Tibial artery (tissue), 4 donors: Measurements from ENCODE around the gene ZNF441.

Experiments used
- DNase-seq, 2 donors: peaks; one replicate each; pipeline ENCODE4 v3.0.0-alpha.2; 2019
- H3K27ac ChIP-seq, 2 donors: fragments of 200-600 bp; sonication (generic) in 1 of 2; 1 replicate in 1 of 2; 2 replicates in 1 of 2; pipeline ENCODE4 v1.5.1; 2018 to 2019; ENCODE audit warnings: mild to moderate bottlenecking in 1 of 2
- H3K27me3 ChIP-seq, 2 donors: fragments of 200-600 bp; sonication (generic) in 1 of 2; one replicate each; pipeline versions ENCODE4 v1.5.1 to v1.6.0; 2016 to 2019
- H3K36me3 ChIP-seq, 3 donors: fragments of 200-600 bp; sonication (generic) in 2 of 3; one replicate each; pipeline ENCODE4 v1.5.1; 2016 to 2019; ENCODE audit warnings: mild to moderate bottlenecking in 2 of 3
- H3K4me1 ChIP-seq, 4 donors: fragments of 200-600 bp; sonication (generic) in 2 of 4; 1 replicate in 3 of 4; 2 replicates in 1 of 4; pipeline ENCODE4 v1.5.1; 2016 to 2019
- H3K4me3 ChIP-seq, 2 donors: fragments of 200-600 bp; sonication (generic) in 1 of 2; 1 replicate in 1 of 2; 2 replicates in 1 of 2; pipeline ENCODE4 v1.5.1; 2018 to 2019; ENCODE audit warnings: mild to moderate bottlenecking in 2 of 2
- H3K9me3 ChIP-seq, 3 donors: fragments of 200-600 bp; sonication (generic) in 1 of 3; one replicate each; pipeline ENCODE4 v1.5.1; 2016 to 2019
- intact Hi-C: fragments of 100-400 bp; cut with DNase I; formaldehyde crosslinking; loops from one replicate; pipeline ENCODE4 v1.15.0; 2023; ENCODE audit warnings: low total_unique reads
- TF ChIP-seq, protein P1 (sequence below), 2 experiments: fragments of 200-600 bp in 1 of 2; fragments of 450-650 bp in 1 of 2; IDR thresholded peaks; one replicate each; pipeline ENCODE4 v1.5.1; 2017 to 2019; ENCODE audit warnings: antibody characterized with exemption in 2 of 2, mild to moderate bottlenecking in 1 of 2, moderate library complexity in 1 of 2

The ZNF441 gene

GRCh38 chr19:11736696-11737095, 30.1 kb upstream of the ZNF441 start:
- intact Hi-C loops, result no loop called here
- peaks cover 0 to 25% (median 8%) of the 10 kb centered on the region in 4 donors for H3K4me1 ChIP-seq
- H3K36me3 ChIP-seq, result no peaks in the 10 kb centered on the region
- H3K9me3 ChIP-seq, result no peaks in the 10 kb centered on the region
- TF ChIP-seq, protein P1, sequence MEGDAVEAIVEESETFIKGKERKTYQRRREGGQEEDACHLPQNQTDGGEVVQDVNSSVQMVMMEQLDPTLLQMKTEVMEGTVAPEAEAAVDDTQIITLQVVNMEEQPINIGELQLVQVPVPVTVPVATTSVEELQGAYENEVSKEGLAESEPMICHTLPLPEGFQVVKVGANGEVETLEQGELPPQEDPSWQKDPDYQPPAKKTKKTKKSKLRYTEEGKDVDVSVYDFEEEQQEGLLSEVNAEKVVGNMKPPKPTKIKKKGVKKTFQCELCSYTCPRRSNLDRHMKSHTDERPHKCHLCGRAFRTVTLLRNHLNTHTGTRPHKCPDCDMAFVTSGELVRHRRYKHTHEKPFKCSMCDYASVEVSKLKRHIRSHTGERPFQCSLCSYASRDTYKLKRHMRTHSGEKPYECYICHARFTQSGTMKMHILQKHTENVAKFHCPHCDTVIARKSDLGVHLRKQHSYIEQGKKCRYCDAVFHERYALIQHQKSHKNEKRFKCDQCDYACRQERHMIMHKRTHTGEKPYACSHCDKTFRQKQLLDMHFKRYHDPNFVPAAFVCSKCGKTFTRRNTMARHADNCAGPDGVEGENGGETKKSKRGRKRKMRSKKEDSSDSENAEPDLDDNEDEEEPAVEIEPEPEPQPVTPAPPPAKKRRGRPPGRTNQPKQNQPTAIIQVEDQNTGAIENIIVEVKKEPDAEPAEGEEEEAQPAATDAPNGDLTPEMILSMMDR (IDR thresholded peaks at IDR 0.05), result no peak
- no peak overlapping the region for H3K4me3 ChIP-seq
- no peaks in the 10 kb centered on the region for H3K27me3 ChIP-seq
- H3K27ac ChIP-seq, result no peak overlapping the region
- peak in 1 of 2 donors; percentile 50 for DNase-seq

DNA sequence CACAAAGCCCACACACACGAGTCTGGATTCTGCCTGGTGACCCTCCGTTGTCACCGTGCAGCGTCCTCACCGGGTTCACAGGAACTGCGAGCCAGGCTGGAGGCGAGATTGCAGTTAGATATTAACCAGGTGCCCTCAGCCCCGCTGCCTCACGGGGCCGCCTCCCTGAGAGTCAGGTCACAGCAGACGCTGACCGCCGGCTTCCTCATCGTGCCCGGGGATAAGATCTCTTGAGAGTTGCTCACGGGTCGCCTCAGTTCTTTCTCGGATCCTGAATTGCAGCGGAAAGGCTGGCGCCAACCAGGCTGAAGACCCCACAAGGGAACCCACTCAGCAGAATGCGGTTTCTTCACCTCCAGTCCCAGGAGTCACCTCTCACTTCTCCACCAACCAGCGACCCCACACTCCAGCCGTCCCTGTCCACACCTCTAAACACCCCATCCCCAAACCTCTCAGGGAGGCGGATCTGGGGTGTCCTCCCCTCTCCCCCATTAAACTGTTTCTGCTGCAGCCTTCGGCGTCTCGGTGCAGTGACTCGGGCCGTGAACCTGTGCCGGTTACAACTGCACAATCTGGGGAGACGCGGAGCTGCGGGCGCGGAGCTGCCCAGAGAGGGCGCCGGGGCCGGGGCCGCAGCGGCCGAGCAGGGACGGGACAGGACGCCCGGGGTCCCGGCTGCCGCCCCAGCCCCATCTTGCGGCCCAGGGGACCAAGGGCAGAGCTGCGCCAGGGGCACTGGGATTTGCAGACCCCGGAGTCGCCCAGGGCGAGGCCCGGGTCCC, 28.6 kb upstream of the ZNF441 start:
- H3K4me1 ChIP-seq, result peaks cover 0 to 25% (median 8%) of the 10 kb centered on the region in 4 donors
- no peaks in the 10 kb centered on the region for H3K9me3 ChIP-seq
- TF ChIP-seq, protein P1 (IDR thresholded peaks at IDR 0.05), result no peak
- H3K4me3 ChIP-seq, result peak overlapping the region; percentile 82 to 83
- peak overlapping the region; percentile 88 to 92 for H3K27ac ChIP-seq
- H3K27me3 ChIP-seq, result no peaks in the 10 kb centered on the region
- intact Hi-C loops, result no loop called here
- H3K36me3 ChIP-seq, result no peaks in the 10 kb centered on the region
- DNase-seq, result peak; percentile 37 to 70

GRCh38 chr19:11738746-11739620, 27.8 kb upstream of the ZNF441 start, which contains the start of gene ZNF823:
Gene ZNF823 (minus strand): TSS chr19:11738946. CDS start chr19:11738819, 127 bp downstream.
- H3K4me1 ChIP-seq, result peaks cover 0 to 25% (median 8%) of the 10 kb centered on the region in 4 donors
- TF ChIP-seq, protein P1 (IDR thresholded peaks at IDR 0.05), result no peak
- peak within 1 kb of the TSS; percentile 82 to 83 for H3K4me3 ChIP-seq
- no peaks in the 10 kb centered on the region for H3K36me3 ChIP-seq
- H3K27ac ChIP-seq, result peak within 1 kb of the TSS; percentile 88 to 92
- intact Hi-C loops, result loop anchor here (1.0 kb wide), 1 partner anchor 27 kb away; the partner anchor contains the start of gene ZNF441
- no peaks in the 10 kb centered on the region for H3K27me3 ChIP-seq
- peak; percentile 99 to 100 for DNase-seq
- no peaks in the 10 kb centered on the region for H3K9me3 ChIP-seq

DNA sequence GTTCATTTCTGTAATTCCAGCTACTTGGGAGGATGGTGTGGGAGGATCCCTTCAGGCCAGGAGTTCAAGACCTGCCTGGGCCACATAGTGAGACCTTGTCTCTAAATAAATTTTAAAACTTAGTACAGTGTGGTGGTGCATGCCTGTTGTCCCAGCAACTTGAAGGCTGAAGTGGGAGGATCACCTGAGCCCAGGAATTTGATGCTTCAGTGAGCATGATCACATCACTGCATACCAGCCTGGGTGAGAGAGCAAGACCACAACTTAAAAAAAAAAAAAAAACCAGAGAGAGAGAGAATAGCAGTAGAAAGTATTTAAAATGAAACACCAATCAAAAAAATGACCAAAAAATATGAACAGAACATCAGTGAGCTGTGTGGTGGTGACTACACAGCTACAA, 20.9 kb upstream of the ZNF441 start:
- DNase-seq, result no peak
- Histone ChIP-seq H3K4me1 (no peaks in the 10 kb centered on the region), H3K4me3 (no peak overlapping the region), H3K9me3 (peaks cover 0 to 8% (median 0%) of the 10 kb centered on the region in 3 donors), H3K27ac (no peak overlapping the region), H3K27me3 (no peaks in the 10 kb centered on the region), H3K36me3 (no peaks in the 10 kb centered on the region)
- TF ChIP-seq, protein P1 (IDR thresholded peaks at IDR 0.05), result no peak
- intact Hi-C loops, result no loop called here

GRCh38 chr19:11747277-11747676, 19.5 kb upstream of the ZNF441 start:
- Histone ChIP-seq H3K27me3 (no peaks in the 10 kb centered on the region), H3K4me3 (no peak overlapping the region), H3K36me3 (no peaks in the 10 kb centered on the region), H3K9me3 (peaks cover 0 to 14% (median 0%) of the 10 kb centered on the region in 3 donors), H3K4me1 (no peaks in the 10 kb centered on the region), H3K27ac (no peak overlapping the region)
- no peak for DNase-seq
- TF ChIP-seq, protein P1 (IDR thresholded peaks at IDR 0.05), result no peak
- intact Hi-C loops, result no loop called here
